Activated CD4-positive, alpha-beta T cell treated with anti-CD3 and anti-CD28 coated beads for 4 hours (primary cell): ENCODE results near the gene NT5C1B.

Experiments used
- DNase-seq, 2 donors: peaks; one replicate each; pipeline ENCODE4 v3.0.0-alpha.2; 2020

NT5C1B gene

DNA sequence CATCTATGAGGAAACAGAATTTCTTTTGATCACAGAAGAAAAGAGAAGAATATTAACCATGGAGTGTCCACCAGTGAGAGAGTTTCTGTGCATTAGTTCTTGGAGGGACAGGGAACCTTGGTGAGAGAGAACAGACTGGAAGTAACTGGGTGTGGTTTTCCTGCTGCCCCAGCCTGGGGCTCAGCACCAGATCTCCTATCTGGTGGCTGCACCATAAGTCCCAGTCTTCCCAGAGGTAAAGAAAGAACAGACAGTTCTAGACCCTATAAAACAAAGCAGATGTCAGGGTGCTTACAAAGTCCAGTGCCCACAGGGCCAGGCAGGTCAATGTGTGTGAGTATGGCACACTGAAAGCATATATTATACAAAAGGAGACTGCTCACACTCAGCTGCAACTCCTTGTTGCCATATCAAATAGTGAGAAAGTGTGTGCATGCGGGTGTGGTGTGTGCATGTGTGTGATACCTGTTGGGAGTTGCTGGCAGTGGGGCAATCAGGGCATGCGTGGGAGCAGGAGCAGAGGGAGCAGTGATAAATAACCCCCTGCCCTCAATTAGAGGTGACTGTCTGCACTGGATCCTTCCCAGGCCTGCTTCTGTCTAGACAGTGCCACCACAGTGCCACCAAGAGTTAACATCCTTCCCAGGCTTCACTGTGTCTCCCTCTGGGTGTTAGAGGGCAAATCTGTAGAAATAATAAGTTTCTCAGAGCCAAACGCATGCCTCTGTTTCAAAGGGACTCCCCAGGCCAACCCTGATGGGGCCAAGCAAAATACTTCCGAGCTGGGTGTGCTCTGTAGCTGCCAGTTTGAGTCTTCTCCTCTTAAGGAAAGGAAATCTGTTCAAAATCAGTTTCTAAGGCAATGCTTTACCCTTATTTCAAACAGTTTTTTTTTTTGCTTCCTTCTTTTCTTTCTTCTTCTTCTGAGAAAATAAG lies 74.6 kb downstream of the NT5C1B start:
- no peak for DNase-seq
